WTC11 (cell line): Measurements from ENCODE around the gene ANXA6.

Experiments
- CREM ChIP-seq: sonication (generic); formaldehyde crosslinking; IDR thresholded peaks from 2 replicates; pipeline ENCODE4 v1.8.1; 2022; ENCODE audit warnings: mild to moderate bottlenecking, missing genetic modification reagents, moderate library complexity
- ESRRA ChIP-seq: sonication (generic); formaldehyde crosslinking; IDR thresholded peaks from 2 replicates; pipeline ENCODE4 v1.8.1; 2022; ENCODE audit warnings: mild to moderate bottlenecking, missing genetic modification reagents, borderline replicate concordance
- MYBL2 ChIP-seq: sonication (generic); formaldehyde crosslinking; IDR thresholded peaks from 2 replicates; pipeline ENCODE4 v1.8.1; 2023; ENCODE audit warnings: mild to moderate bottlenecking, moderate library complexity, missing genetic modification reagents
- TEAD1 ChIP-seq: sonication (generic); formaldehyde crosslinking; IDR thresholded peaks from 2 replicates; pipeline ENCODE4 v1.8.0; 2022; ENCODE audit warnings: mild to moderate bottlenecking, missing genetic modification reagents
- TF ChIP-seq, protein P1 (sequence below): sonication (generic); formaldehyde crosslinking; IDR thresholded peaks from 2 replicates; pipeline ENCODE4 v1.8.1; 2022; ENCODE audit warnings: missing genetic modification reagents, borderline replicate concordance
- TF ChIP-seq, protein P2 (sequence below): fragments of 200-600 bp; IDR thresholded peaks from 2 replicates; pipeline ENCODE4 v1.8.0; 2022; ENCODE audit warnings: antibody characterized with exemption
- TF ChIP-seq, protein P3 (sequence below): sonication (generic); formaldehyde crosslinking; IDR thresholded peaks from 2 replicates; pipeline ENCODE4 v1.8.0; 2023; ENCODE audit warnings: mild to moderate bottlenecking, missing genetic modification reagents

DNA sequence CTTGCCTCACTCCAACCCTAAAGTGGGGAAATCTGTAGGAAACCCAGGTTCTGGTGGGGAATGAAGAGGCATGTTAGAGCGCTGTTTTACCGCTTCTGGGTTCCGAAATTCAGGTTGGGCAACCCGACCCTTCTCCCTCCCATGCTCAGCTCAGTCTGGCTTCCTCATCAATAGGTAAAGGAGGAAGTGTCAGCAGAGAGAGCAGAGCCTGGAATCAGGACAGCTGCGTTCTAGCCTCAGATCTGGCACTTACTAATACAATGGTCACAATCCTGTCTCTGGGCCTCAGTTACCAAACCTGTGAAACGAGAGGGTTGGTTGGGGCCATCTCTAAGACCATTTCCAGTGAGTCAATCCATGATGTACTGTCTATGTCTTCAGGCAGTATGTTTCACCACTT, 60.5 kb downstream of the ANXA6 start:
- TF ChIP-seq, protein P1, sequence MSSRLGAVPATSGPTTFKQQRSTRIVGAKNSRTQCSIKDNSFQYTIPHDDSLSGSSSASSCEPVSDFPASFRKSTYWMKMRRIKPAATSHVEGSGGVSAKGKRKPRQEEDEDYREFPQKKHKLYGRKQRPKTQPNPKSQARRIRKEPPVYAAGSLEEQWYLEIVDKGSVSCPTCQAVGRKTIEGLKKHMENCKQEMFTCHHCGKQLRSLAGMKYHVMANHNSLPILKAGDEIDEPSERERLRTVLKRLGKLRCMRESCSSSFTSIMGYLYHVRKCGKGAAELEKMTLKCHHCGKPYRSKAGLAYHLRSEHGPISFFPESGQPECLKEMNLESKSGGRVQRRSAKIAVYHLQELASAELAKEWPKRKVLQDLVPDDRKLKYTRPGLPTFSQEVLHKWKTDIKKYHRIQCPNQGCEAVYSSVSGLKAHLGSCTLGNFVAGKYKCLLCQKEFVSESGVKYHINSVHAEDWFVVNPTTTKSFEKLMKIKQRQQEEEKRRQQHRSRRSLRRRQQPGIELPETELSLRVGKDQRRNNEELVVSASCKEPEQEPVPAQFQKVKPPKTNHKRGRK (CRISPR knock-in tag), result no peak
- TF ChIP-seq, protein P2, sequence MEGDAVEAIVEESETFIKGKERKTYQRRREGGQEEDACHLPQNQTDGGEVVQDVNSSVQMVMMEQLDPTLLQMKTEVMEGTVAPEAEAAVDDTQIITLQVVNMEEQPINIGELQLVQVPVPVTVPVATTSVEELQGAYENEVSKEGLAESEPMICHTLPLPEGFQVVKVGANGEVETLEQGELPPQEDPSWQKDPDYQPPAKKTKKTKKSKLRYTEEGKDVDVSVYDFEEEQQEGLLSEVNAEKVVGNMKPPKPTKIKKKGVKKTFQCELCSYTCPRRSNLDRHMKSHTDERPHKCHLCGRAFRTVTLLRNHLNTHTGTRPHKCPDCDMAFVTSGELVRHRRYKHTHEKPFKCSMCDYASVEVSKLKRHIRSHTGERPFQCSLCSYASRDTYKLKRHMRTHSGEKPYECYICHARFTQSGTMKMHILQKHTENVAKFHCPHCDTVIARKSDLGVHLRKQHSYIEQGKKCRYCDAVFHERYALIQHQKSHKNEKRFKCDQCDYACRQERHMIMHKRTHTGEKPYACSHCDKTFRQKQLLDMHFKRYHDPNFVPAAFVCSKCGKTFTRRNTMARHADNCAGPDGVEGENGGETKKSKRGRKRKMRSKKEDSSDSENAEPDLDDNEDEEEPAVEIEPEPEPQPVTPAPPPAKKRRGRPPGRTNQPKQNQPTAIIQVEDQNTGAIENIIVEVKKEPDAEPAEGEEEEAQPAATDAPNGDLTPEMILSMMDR, result no peak
- TF ChIP-seq TEAD1 (CRISPR knock-in tag) (no peak), MYBL2 (no peak), ESRRA (CRISPR knock-in tag) (no peak), CREM (CRISPR knock-in tag) (no peak)
- TF ChIP-seq, protein P3, sequence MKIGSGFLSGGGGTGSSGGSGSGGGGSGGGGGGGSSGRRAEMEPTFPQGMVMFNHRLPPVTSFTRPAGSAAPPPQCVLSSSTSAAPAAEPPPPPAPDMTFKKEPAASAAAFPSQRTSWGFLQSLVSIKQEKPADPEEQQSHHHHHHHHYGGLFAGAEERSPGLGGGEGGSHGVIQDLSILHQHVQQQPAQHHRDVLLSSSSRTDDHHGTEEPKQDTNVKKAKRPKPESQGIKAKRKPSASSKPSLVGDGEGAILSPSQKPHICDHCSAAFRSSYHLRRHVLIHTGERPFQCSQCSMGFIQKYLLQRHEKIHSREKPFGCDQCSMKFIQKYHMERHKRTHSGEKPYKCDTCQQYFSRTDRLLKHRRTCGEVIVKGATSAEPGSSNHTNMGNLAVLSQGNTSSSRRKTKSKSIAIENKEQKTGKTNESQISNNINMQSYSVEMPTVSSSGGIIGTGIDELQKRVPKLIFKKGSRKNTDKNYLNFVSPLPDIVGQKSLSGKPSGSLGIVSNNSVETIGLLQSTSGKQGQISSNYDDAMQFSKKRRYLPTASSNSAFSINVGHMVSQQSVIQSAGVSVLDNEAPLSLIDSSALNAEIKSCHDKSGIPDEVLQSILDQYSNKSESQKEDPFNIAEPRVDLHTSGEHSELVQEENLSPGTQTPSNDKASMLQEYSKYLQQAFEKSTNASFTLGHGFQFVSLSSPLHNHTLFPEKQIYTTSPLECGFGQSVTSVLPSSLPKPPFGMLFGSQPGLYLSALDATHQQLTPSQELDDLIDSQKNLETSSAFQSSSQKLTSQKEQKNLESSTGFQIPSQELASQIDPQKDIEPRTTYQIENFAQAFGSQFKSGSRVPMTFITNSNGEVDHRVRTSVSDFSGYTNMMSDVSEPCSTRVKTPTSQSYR, result no peak
